GM12865 (cell line): Measurements from ENCODE around the gene CHD6.

Source experiments
- DNase-seq: peaks from one replicate; pipeline ENCODE4 v3.0.0; 2010; ENCODE audit warnings: low read depth
- H3K4me3 ChIP-seq: 2 replicates; pipeline ENCODE4 v1.5.1; 2011; ENCODE audit warnings: mild to moderate bottlenecking, low read depth, low read length, control low read depth
- CTCF ChIP-seq: IDR thresholded peaks from 2 replicates; pipeline ENCODE4 v1.5.1; 2011; ENCODE audit warnings: low read length, control low read depth, low read depth, inconsistent platforms; ENCODE audit not compliant: insufficient read depth; ENCODE audit errors: missing control alignments

CHD6 gene

GRCh38 chr20:41574802-41575389 lies 43.3 kb downstream of the CHD6 start:
- no peak for DNase-seq
- TF ChIP-seq CTCF = no peak
- no peak overlapping the region for H3K4me3 ChIP-seq

GRCh38 chr20:41573955-41574354 lies 44.2 kb downstream of the CHD6 start:
- DNase-seq = no peak
- H3K4me3 ChIP-seq = no peak overlapping the region
- TF ChIP-seq CTCF = no peak

GRCh38 chr20:41572010-41572572 lies 46.1 kb downstream of the CHD6 start:
- TF ChIP-seq CTCF = no peak
- no peak for DNase-seq
- no peak overlapping the region for H3K4me3 ChIP-seq

GRCh38 chr20:41571006-41571405 lies 47.2 kb downstream of the CHD6 start:
- DNase-seq = no peak

GRCh38 chr20:41570557-41570956 lies 47.6 kb downstream of the CHD6 start:
- no peak overlapping the region for H3K4me3 ChIP-seq
- no peak for DNase-seq
- no peak for TF ChIP-seq CTCF

More at GRCh38 chr20:41571006-41571405, 47.2 kb downstream of the CHD6 start:
- TF ChIP-seq CTCF = no peak
- no peak overlapping the region for H3K4me3 ChIP-seq

- DNase-seq = peak; percentile 9
- no peak for TF ChIP-seq CTCF
- H3K4me3 ChIP-seq = no peak overlapping the region
These were observed 50.6 kb downstream of the CHD6 start for GRCh38 chr20:41567615-41568014.

- no peak overlapping the region for H3K4me3 ChIP-seq
- no peak for TF ChIP-seq CTCF
These were observed 51.2 kb downstream of the CHD6 start for GRCh38 chr20:41566896-41567527.

More at GRCh38 chr20:41566896-41567527, 51.2 kb downstream of the CHD6 start:
- no peak for DNase-seq
